GM18505 (cell line): ENCODE data around the gene HGF.
"Not testable (repeated sequence)": the region's sequence is repeated elsewhere in the genome, so short reads cannot be mapped to it uniquely, and the experiment has no call there.

Experiments used
- ATAC-seq: cut with Tn5 transposase; IDR thresholded peaks from one replicate; pipeline ENCODE4 v1.9.1; 2021; ENCODE audit not compliant: unreplicated experiment
- POLR2A ChIP-seq: IDR thresholded peaks from 4 replicates; pipeline ENCODE4 v1.6.1; 2011; ENCODE audit warnings: borderline replicate concordance; ENCODE audit not compliant: insufficient read depth, insufficient read length; ENCODE audit errors: extremely low read depth

The HGF gene

DNA sequence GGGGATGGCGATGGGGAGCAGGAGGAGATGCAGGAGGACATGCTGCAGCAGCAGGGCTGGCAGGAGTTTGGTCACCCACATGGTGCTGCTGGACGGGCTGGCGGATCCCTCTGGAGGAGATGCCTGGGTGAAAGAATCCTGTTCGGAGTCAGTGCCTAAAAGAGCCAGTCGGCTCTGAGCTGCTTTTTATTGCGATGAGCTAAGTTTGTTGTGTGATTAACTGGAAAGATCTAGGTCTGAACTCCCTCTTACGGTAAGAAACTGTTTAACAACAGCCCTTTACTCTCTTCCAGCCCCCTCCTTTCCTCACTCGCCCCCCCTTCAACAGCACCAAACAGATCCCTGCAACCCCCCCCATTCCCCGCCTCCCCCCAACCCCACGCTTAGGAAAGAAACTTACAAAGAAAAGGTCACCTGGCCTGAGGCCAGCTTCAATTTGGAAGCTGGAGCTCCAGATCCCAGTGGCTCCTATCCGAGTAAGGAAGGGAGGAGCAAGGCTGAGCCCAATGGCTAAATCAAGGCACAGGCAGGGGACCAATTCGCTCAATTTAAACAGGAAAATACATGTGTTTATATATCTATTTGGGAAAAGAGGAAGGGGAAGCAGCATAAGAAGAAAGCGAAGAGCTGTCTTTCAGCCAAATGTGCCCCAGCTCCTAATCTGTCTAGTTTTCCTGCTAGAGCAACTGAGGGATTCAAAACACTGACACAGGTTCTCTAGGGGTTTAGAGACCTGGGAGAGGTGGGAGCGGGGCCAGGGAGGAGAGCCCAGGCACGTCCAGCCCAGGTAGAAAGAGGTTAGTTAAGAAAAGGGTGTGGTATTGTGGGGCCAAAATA, at the start of gene HGF:
Gene HGF, minus strand, starts transcription at position 157 of the 837 bp plus-strand sequence. Its CDS starts 76 bp downstream, at position 81.
- ATAC-seq, result no peak

GRCh38 chr7:81816312-81816711, 46.5 kb upstream of the HGF start:
- no peak for ATAC-seq
- no peak for TF ChIP-seq POLR2A

More for the DNA sequence above, at the start of gene HGF:
- no peak for TF ChIP-seq POLR2A

DNA sequence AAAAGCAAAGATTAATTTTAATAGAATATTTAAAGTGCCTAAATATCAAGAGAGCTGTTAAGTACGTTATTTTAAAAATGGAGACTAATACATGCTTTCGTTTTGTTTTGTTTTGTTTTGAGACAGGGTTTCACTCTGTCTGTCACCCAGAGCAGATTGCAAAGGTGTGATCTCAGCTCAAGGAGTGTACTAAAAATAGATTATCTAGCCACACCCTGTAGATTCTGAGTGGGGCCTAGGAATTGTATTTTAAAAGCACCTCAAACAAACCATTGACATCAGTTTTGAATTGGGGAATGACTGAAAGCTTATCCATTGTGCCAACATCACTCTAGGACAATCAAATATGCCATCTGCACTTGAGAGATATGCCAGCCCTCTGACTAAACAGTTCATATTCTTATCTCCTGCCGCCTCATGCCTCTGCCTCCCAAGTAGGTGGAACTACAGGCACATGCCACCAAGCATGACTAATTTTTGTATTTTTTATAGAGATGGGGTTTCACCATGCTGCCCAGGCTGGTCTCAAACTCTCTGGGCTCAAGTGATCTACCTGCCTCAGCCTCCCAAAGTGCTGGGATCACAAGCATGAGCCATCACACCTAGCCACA, 43.1 kb upstream of the HGF start:
- peak; percentile 95 for ATAC-seq

DNA sequence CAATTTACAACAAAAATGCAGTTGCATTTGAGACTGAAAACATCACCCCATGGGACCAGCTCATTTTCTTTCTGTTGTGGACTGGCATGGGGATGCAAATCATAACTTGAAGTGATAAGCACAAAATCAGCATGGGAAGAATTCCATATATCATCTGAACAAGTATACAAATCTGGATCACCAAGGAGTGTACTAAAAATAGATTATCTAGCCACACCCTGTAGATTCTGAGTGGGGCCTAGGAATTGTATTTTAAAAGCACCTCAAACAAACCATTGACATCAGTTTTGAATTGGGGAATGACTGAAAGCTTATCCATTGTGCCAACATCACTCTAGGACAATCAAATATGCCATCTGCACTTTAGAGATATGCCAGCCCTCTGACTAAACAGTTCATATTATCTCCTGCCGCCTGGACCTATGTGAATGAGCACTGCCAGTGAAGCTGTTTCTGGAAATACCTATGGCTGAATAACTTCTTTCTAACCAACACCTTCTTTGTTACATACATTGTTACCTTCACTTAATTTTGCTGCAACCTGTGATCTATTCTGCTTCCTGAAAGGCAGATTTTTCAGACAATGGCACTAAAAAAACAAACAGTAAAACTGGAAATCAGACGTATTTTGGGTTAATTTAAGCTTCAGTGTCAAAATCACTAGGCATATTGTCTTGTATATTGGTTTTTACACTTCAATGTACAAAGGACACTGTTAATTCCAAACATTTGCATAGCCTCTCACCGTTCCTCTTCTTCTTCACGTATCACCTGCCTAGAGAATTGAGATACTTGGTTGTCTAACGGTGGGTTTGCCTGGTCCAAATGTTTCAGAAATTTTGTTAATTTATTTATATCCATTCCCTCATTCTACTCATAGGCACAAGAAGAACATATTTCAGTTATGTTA, 42.4 kb upstream of the HGF start:
- ATAC-seq, result peak; percentile 53
- TF ChIP-seq POLR2A, result no peak

GRCh38 chr7:81810476-81811155, 40.8 kb upstream of the HGF start:
- ATAC-seq, result no peak

GRCh38 chr7:81808310-81808709, 38.5 kb upstream of the HGF start:
- ATAC-seq, result not testable (repeated sequence)

More at GRCh38 chr7:81810476-81811155, 40.8 kb upstream of the HGF start:
- TF ChIP-seq POLR2A, result no peak

- TF ChIP-seq POLR2A, result no peak
- ATAC-seq, result no peak
These were observed 33.4 kb upstream of the HGF start for GRCh38 chr7:81803267-81803666.

GRCh38 chr7:81802251-81802650, 32.4 kb upstream of the HGF start:
- no peak for ATAC-seq
- no peak for TF ChIP-seq POLR2A

DNA sequence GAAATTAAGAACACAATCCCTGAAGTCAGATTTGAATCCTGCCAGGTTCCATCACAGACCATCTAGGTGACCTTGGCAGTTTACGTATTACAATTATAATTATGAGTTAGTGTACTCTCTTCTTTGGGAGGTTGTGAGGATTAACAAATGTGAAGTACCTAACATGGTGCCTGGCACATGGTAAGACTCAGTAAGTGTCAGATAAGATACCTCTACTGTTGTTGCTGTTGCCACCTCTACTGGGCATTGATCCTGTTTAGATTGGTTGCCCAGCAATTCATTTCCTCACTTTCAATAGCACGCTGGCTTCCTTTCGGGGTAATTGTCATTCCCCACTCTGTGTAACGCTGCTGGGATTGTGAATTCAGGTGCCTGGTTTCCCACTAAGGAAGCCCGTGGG, 31.7 kb upstream of the HGF start:
- ATAC-seq, result no peak
- TF ChIP-seq POLR2A, result no peak

DNA sequence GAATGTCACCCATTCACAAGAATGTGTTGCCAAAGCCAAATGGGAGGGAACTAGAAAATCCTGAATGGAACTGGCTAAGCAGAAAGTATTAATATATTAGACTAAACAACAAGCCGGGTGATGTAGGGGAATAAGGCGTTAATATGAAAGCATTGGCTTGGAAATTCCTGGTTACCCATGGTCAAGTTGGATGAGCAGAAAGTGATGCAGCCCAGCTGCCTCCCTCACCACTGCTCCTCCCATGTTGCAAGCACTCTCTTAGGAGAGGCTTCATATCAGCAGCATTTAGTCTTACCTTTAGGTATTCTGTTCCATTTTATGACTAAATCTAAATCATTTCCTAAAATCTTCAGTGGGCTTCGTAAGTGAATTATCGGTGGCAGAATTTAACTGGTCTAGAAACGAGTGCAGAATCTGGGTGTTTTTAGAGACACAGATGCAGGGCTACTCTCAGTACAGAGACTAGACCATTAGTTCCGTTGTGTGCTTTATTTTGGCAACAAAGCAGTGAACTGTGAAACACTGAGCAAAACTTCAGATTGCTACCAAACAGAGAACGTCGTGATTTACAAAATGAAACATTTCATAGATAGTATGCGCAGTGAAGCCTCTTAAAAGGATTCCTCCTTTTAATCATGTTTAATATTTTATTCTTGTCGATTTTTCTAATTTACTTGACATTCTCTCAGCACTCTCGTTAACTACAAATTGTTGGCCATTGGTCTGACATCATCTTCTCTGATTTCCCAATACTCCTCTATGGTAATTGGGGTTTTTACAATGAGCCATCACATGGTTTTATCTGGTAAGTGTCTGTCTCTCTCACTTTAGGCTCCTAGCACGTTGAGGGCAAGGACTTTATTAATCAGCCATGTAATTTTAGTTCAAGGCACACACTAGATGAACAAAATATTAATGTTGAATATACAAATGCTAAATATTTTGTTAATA, 22.0 kb upstream of the HGF start:
- no peak for ATAC-seq

DNA sequence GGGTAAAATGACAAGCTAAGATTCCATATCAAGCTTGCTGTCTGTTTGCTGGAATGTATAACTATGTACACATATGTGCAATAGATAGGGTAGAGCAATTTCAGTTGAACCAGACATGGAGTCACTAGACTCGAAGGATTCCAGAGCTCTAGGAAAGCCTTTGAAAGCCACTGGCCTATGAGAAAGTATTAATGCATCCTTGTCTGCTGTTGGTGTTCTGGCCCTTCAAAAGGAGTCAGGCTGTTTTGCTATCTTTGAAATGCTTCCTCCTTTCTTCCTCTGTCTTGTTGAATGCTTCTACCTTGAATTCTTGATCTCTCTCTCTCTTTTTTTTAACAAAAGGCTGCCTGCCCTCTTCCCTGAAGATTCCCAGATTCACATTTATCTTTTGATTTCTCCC, 20.8 kb upstream of the HGF start:
- TF ChIP-seq POLR2A, result no peak
- no peak for ATAC-seq

More for the DNA sequence above, 22.0 kb upstream of the HGF start:
- no peak for TF ChIP-seq POLR2A

DNA sequence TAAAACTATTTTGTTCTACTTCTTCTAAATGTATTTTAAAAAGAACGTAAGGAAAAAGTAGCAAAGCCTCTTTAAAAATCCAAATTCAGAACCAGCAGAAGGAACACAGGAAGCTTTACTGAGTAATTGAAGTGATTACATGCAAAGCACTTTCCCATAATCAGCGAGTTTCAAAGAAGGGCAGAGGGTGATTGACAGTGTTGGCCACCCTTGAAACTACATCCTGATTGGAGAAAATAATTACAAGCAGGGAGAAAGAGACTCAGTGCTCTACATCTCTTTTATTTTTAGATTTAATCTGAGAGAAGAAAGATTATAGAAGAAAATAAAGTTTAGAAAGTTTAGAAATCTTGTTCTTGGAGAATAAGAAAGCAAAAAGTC, 20.3 kb upstream of the HGF start:
- ATAC-seq, result no peak
- no peak for TF ChIP-seq POLR2A

GRCh38 chr7:81789406-81790119, 19.7 kb upstream of the HGF start:
- no peak for TF ChIP-seq POLR2A
- no peak for ATAC-seq
